Caki2 (cell line): ENCODE measurements around the gene SS18L1. TPM values are rescaled to one million over a fixed set of nuclear protein-coding genes. Genes with fewer than 3 reads are reported as not detected.

Source experiments
- DNase-seq: peaks from one replicate; pipeline ENCODE4 v3.0.0-alpha.2; 2015; ENCODE audit warnings: low read depth
- in situ Hi-C: cut with HindIII; loops from 2 replicates; pipeline ENCODE4 v1.10.0; 2016; ENCODE audit warnings: low sequenced_read_pairs, low pct_unique_long_range_greater_than_20kb, mixed read lengths
- total RNA-seq: library from RNA; depleted of rRNA; stranded (reverse); fragments of >200 nt; shearing (Covaris generic); gene quantifications from 2 replicates; pipeline ENCODE4 v1.2.3, GENCODE V29; 2014; ENCODE audit warnings: low replicate concordance; rRNA removed

Gene SS18L1
- total RNA-seq, 1 experiment from 2014 or later: 8.2 TPM

DNA sequence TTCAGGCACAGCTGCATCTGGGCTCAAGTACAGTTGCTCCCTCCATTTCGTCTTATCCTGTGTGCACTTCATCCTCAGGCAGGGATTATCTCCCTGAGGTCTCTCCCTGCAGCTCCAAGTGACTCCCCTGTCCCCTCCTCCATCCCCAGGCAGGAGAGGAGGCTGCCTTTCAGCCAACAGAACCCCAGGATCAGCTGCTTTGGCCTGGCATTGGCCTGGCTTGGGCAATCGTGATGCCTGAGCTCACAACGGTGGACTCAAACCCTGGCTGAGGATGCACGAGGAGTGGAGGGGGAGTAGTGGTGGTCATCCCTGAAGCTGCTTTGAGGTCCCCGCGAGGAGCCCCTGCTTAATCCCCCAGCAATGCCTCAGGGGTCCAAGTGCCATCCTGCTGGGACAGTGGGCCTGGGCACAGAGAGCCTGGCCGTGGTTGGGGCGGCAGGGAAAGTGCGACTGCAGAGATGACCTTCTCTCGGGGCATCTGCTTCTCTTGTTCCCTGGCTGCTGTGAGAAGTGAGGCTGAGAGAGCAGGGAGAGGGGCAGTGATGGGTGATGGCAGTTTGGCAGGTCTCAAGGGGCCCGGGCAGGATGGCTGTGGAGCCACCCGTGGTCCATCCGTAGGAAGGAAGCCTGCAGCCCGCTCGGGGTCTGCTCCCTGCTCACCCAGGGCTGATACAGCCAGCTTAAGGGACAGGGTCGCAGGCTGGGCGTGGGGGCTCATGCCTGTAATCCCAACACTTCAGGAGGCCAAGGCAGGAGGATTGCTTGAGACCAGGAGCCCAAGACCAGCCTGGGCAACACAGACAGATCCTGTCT lies 82.5 kb downstream of the SS18L1 start:
- DNase-seq: no peak
- in situ Hi-C loops: no loop called here

DNA sequence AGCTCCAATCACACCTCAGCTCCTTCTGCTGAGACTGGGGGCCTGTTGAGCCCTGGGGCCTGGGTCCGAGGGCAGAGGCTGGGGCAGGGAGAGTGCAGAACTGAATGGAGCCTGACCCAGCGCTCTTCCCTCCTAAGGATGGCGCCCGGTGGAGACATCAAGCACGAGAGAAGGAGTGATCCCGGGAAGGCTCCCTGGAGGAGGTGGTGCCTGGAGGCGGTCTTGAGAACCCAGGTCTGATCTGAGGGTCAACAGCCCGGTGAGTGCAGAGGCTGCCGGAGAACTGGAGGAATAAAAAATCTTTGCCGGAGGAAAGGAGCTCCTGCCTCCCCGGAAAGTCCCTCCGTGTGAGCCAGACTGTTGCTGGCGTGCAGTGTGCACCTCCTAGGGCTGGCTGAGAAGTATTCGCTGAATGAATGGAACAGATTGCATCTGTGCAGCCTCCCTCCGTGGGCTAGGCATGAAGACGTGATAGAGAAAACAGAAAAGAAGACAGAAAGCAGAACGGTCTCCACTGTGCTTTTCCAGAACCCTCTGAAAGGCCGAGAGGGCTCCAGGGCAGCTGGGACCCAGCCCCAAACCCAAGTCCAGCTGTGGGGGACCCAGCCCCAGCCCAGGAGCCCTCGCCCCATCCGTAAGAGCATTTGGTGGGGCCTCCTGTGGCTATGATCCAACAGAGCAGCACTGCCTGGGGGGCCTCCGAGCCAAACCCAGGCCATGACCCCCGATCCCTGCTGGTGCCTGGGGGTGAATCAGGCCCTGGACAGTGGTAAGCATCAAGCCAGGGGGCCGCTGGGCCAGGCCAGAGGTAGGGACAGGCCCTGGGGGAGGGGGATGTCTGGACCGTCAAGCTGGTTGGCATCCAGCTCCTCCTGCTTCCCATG lies 83.4 kb downstream of the SS18L1 start:
- in situ Hi-C loops: no loop called here

DNA sequence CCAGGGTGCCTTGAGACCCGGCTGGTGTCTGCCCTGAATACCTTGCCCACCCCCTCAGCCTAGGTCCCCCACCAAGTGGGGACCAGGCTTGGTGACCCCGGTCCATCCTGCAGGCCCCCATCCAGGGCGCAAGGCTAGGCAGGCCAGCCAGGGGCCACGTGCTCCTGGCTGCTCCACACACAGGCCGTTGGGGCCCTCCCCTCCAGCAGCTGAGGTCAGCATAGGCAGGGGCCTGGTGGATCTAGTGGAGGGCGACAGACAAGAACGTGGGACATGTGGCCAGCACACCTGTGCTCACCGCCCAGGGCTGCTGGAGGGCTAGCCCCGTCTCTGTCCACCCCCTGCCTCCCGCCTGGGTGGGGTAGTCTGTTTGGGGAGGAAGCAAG lies 84.0 kb downstream of the SS18L1 start:
- in situ Hi-C loops: no loop called here

More for the DNA sequence above, 83.4 kb downstream of the SS18L1 start:
- no peak for DNase-seq

DNA sequence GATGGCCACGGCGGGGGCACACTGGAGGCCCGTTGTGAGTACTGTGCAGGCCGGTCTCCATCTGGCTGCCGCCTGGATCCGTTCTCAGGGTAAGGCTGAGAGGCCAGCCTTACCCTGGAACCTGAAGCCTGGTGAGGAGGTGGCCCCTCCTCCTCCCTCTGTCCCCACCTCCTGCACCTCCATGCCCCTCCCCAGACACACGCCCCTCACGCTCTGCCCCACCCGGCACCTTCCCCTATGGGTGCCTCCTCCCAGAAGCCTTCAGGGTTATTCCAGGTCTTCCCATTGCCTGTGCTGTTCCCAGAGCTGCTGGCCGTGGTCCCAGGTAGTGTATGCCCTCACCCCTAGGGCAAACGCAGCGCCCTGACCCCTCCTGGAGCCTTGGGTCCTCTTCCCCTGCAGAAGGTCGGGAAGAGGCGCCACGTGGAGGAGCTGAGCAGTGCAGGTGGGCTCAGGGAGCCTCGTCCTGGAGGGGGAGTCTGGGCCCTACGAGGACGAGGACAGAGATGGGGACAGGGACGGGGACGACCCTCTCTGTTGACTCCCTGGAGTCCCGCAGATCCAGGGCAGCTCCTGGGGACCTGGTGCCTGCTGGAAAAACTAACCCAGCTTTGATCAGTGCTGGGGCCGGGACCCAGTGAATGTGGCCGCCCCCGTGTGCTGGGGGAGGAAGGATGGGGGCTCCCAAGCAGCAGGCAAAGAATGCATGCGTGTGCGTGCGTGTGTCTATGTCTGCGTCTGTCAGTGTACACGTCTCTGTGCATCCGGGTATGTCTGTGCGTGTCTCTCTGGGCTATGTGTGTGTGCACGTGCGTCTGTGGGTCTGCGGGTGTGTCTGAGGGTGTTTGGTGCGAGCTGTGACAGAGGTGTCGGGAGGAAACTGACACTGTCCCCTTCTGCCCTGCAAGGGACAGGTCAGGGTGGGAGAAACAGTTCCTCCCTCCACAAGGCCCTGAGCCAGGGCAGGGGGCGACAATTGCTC lies 84.7 kb downstream of the SS18L1 start:
- in situ Hi-C loops: no loop called here
- DNase-seq: no peak

More for the DNA sequence above, 84.0 kb downstream of the SS18L1 start:
- DNase-seq: no peak

DNA sequence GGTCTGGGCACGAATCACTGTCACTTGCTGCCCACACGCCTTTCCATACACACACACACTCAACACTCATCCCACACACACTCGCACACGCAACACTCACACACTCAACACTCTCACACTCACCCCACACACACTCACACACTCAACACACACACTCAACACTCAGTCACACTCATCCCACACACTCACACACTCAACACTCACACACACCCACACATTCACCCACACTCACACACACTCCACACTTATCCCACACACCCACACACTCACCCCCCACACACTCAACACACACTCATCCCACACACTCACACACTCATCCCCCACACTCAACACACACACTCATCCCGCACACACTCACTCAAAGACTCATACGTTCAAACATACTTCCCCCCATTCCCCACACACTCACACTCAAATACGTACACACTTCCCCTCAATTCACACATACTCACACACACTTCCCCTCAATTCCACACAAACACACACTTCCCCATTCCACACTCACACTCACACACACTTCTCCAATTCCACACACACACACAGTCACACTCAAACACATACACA lies 85.5 kb downstream of the SS18L1 start:
- in situ Hi-C loops: no loop called here
- no peak for DNase-seq

DNA sequence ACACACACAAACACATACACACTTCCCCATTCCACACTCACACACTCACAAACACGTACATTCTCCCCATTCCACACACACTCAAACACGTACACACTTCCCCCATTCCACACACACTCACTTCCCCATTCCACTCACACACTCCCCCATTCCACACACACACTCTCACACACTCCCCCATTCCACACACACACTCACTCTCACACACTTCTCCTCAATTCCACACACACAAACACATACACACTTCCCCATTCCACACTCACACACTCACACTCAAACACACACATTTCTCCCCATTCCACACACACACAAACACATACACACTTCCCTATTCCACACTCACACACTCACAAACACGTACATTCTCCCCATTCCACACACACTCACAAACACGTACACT lies 86.1 kb downstream of the SS18L1 start:
- in situ Hi-C loops: no loop called here
- no peak for DNase-seq

DNA sequence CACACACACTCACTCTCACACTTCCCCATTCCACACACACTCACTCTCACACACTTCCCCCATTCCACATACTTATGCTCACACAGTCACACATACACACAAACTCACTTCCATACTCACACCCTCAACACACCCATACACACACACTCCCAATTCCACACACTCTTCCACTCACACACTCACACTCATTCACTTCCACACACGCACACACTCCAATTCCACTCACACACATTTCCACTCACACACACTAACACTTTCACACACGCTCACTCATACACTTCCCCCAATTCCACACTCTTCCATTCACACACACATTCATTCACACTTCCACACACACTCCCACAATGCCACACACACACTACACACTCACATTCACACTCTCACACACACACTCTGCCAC lies 86.7 kb downstream of the SS18L1 start:
- in situ Hi-C loops: no loop called here
- DNase-seq: no peak

DNA sequence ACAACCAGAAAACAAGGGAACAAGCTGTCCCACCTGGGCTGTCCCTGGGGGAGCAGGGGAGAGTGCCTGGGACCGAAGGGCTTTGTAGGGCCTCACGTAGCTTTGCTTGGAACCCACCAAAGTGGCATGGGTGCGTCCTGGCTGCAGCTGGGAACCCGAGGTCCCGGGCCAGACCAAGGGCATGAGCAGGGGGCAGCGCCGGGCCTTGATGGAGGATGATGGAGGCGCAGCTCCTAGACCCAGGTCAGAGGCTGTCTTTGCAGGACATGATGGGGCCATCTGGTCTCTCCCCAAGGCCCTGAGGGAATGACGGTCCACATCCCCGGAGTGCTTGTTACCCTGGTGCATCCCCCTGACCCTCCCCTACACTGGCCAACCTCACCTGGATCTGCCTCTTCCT lies 87.1 kb downstream of the SS18L1 start:
- DNase-seq: no peak
- in situ Hi-C loops: no loop called here

DNA sequence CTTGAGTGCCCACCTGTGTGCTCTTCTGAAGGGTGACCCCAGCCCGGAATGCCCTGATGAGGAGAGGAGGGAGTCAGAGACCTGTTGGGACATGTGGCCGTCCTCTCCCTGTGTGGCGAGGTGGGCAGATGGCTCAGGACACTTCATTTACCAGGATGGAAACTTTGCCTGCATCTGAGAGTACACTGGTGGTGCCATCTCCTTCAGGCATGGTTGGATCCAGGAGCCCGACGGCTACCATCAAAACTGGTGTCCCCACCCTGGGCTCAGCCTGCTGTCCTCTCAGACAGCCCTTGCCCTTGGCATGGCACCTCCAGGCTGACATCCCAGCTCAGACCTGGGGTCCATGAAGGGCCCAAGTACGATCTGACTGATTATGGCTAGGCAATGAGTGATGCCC lies 87.7 kb downstream of the SS18L1 start:
- in situ Hi-C loops: no loop called here
- no peak for DNase-seq

Other genes starting within 250 kb of the SS18L1 start
- gene TAF4, start 77.9 kb upstream of the SS18L1 start, total RNA-seq: 3.7 and 6.0 TPM in 2 replicates
- 57.4 and 65.1 TPM in 2 replicates for gene LSM14B, start 21.3 kb upstream of the SS18L1 start, total RNA-seq
- gene PSMA7, start 375 bp upstream of the SS18L1 start, total RNA-seq: 687 and 810 TPM in 2 replicates
- gene MTG2, start 39.3 kb downstream of the SS18L1 start, total RNA-seq: 21.8 and 31.6 TPM in 2 replicates
- gene HRH3, start 76.5 kb downstream of the SS18L1 start, total RNA-seq: not detected in 2 replicates
- gene OSBPL2, start 94.8 kb downstream of the SS18L1 start, total RNA-seq: 14.0 and 17.9 TPM in 2 replicates
- gene ADRM1, start 159.2 kb downstream of the SS18L1 start, total RNA-seq: 213 and 243 TPM in 2 replicates
- gene LAMA5, start 223.5 kb downstream of the SS18L1 start, total RNA-seq: 59.3 and 63.3 TPM in 2 replicates
- 2,013 and 2,296 TPM in 2 replicates for gene RPS21, start 243.3 kb downstream of the SS18L1 start, total RNA-seq